Measurements from ENCODE around the gene SPATA2. TPM values are rescaled to one million over a fixed set of nuclear protein-coding genes. Genes with fewer than 3 reads are reported as not detected.

SPATA2 gene
- total RNA-seq, 4 donors from 2014 or later, result 2.7 to 7.2 (median 4.9) TPM

DNA sequence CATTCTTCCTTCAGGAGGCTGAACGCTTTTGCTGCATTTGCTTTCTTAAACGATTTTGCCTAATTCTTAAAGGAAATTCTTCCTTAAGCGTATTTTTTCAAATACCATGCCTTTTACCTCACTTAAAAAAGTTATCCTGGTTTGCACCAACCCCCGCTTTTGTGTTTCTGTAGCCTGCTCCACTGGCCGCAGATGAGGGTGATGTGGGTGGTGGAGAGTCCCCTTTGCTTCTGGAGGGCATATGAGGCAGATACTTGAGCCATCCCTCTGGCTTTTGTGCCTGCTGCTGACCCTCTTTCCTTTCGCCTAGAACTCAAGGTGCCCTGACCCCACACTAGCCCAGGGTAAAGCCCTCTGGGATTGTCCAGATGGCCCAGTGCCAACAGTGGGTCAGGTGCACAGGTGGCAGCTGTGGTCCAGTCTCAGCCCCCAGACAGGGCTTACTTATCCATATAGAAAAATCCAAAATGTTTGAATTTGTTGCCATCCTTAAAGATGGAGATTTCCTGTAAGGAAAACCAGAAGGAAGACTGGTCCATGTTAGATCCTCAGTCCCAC is 43.9 kb downstream of the SPATA2 start:
- Histone ChIP-seq H3K27ac (no peak overlapping the region), H3K27me3 (no peaks in the 10 kb centered on the region), H3K4me1 (peaks cover 0 to 24% (median 0%) of the 10 kb centered on the region in 3 donors), H3K36me3 (peaks cover 0 to 68% of the 10 kb centered on the region in 2 donors), H3K9me3 (no peaks in the 10 kb centered on the region), H3K4me3 (no peak overlapping the region)
- ATAC-seq, result no peak
- TF ChIP-seq EP300 (IDR thresholded peaks at IDR 0.05) (no peak), POLR2A (IDR thresholded peaks at IDR 0.05) (no peak), POLR2AphosphoS5 (IDR thresholded peaks at IDR 0.05) (no peak)
- TF ChIP-seq, protein P1, sequence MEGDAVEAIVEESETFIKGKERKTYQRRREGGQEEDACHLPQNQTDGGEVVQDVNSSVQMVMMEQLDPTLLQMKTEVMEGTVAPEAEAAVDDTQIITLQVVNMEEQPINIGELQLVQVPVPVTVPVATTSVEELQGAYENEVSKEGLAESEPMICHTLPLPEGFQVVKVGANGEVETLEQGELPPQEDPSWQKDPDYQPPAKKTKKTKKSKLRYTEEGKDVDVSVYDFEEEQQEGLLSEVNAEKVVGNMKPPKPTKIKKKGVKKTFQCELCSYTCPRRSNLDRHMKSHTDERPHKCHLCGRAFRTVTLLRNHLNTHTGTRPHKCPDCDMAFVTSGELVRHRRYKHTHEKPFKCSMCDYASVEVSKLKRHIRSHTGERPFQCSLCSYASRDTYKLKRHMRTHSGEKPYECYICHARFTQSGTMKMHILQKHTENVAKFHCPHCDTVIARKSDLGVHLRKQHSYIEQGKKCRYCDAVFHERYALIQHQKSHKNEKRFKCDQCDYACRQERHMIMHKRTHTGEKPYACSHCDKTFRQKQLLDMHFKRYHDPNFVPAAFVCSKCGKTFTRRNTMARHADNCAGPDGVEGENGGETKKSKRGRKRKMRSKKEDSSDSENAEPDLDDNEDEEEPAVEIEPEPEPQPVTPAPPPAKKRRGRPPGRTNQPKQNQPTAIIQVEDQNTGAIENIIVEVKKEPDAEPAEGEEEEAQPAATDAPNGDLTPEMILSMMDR (IDR thresholded peaks at IDR 0.05), result no peak
- WGBS, 2 donors (ENCODE audit: low coverage in 1 of 2), result 88% methylated on average over 3 to 6 of the region's 6 CpGs

DNA sequence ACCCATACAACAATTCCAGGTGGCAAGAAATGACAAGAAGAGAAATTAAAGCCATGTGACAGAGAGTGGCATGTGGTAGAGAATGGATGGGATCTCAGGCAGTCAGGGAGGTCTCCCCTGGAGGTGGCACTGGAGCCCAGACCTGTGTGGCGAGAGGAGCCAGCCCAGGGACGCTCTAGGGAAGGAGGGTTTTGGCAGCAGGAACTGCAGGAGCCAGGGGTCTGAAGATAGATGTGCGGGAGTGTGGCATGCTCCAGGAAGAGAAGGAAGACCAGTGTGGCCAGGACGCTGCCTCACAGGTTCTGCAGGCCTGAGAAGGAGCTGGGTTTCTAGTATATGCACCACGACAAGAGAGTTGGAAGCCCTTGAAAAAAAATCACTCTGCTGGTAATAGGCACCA is 45.1 kb downstream of the SPATA2 start:
- H3K27me3 ChIP-seq, result no peaks in the 10 kb centered on the region
- no peak for ATAC-seq
- H3K4me1 ChIP-seq, result peaks cover 0 to 18% (median 0%) of the 10 kb centered on the region in 3 donors
- no peak overlapping the region for H3K27ac ChIP-seq
- no peaks in the 10 kb centered on the region for H3K9me3 ChIP-seq
- TF ChIP-seq EP300 (IDR thresholded peaks at IDR 0.05) (no peak), POLR2A (IDR thresholded peaks at IDR 0.05) (no peak), POLR2AphosphoS5 (IDR thresholded peaks at IDR 0.05) (no peak)
- TF ChIP-seq, protein P1 (IDR thresholded peaks at IDR 0.05), result no peak
- H3K36me3 ChIP-seq, result peaks cover 0 to 68% of the 10 kb centered on the region in 2 donors
- 95 to 100% methylated on average over 1 to 5 of the region's 5 CpGs for WGBS, 2 donors (ENCODE audit: low coverage in 1 of 2)
- no peak overlapping the region for H3K4me3 ChIP-seq

DNA sequence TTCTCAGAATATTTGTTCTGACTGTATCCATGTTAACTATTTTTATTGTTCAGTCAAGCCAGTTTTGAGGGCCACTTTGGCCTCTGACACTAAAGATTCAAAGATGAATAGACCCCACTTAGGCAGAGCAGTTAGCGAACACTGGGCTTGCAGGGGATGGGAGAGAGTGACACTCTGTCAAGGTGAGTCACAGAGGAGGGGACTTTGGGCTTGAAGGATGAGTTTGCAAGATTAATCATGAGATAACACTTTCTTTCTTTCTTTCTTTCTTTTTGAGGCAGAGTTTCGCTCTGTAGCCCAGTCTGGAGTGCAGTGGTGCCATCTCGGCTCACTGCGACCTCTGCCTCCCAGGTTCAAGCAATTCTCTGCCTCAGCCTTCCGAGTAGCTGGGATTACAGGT is 46.4 kb downstream of the SPATA2 start:
- TF ChIP-seq POLR2A (IDR thresholded peaks at IDR 0.05), result no peak
- TF ChIP-seq EP300 (IDR thresholded peaks at IDR 0.05), result no peak
- TF ChIP-seq, protein P1 (IDR thresholded peaks at IDR 0.05), result no peak
- TF ChIP-seq POLR2AphosphoS5 (IDR thresholded peaks at IDR 0.05), result no peak
- no peak overlapping the region for H3K27ac ChIP-seq
- no peaks in the 10 kb centered on the region for H3K9me3 ChIP-seq
- peaks cover 0 to 79% of the 10 kb centered on the region in 2 donors for H3K36me3 ChIP-seq
- no peak overlapping the region for H3K4me3 ChIP-seq
- peaks cover 0 to 18% (median 0%) of the 10 kb centered on the region in 3 donors for H3K4me1 ChIP-seq
- H3K27me3 ChIP-seq, result no peaks in the 10 kb centered on the region
- ATAC-seq, result no peak
- WGBS, 2 donors (ENCODE audit: low coverage in 1 of 2), result 87 to 100% methylated on average over 1 to 5 of the region's 5 CpGs

DNA sequence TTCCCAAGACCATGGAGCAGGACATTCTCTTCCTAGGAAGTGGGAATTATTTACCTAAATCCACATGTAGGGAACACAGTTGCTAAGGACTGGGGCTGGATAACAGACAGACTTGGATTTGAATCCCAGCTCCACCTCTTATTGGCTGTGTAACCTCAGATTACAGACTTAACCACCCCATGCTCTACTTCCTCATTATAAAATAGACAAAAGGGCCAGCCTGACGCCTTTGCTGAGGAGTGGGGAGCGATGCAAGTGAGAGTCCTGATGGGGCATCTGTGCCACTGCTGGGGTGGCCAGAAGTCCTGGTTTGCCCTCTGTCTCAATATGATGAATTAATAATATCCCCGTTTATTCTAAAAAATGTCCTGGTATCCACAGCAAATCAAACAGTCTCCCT is 46.8 kb downstream of the SPATA2 start:
- H3K36me3 ChIP-seq, result peaks cover 0 to 84% of the 10 kb centered on the region in 2 donors
- H3K27ac ChIP-seq, result no peak overlapping the region

More for the DNA sequence above, 46.8 kb downstream of the SPATA2 start:
- no peak for ATAC-seq
- Histone ChIP-seq H3K9me3 (no peaks in the 10 kb centered on the region), H3K4me1 (peaks cover 0 to 18% (median 0%) of the 10 kb centered on the region in 3 donors), H3K4me3 (no peak overlapping the region), H3K27me3 (no peaks in the 10 kb centered on the region)
- 65 to 67% methylated on average over 2 to 3 of the region's 3 CpGs for WGBS, 2 donors (ENCODE audit: low coverage in 1 of 2)
- TF ChIP-seq POLR2A (IDR thresholded peaks at IDR 0.05) (no peak), POLR2AphosphoS5 (IDR thresholded peaks at IDR 0.05) (no peak), EP300 (IDR thresholded peaks at IDR 0.05) (no peak)
- TF ChIP-seq, protein P1 (IDR thresholded peaks at IDR 0.05), result no peak
